Mucosa of descending colon (tissue), 3 donors: ENCODE data around the gene LGALS13. TPM values are rescaled to one million over a fixed set of nuclear protein-coding genes. Genes with fewer than 3 reads are reported as not detected.

Experiments used
- ATAC-seq: fragments of 200-7000 bp; cut with Tn5 transposase; one replicate; pipeline ENCODE4 v1.9.1; 2020; ENCODE audit warnings: mild to moderate bottlenecking, moderate library complexity
- DNase-seq, 3 donors: peaks; one replicate each; pipeline ENCODE4 v3.0.0-alpha.2; 2020
- H3K36me3 ChIP-seq: fragments of 200-600 bp; one replicate; pipeline ENCODE4 v1.8.0; 2021; ENCODE audit warnings: low read depth, mild to moderate bottlenecking
- H3K4me1 ChIP-seq: fragments of 200-600 bp; one replicate; pipeline ENCODE4 v1.8.0; 2021; ENCODE audit warnings: low read depth, mild to moderate bottlenecking
- H3K4me3 ChIP-seq: fragments of 200-600 bp; one replicate; pipeline ENCODE4 v1.8.0; 2021; ENCODE audit warnings: mild to moderate bottlenecking
- H3K9me3 ChIP-seq: fragments of 200-600 bp; one replicate; pipeline ENCODE4 v1.8.0; 2021; ENCODE audit warnings: mild to moderate bottlenecking
- intact Hi-C, 2 donors: fragments of 100-400 bp; cut with DNase I in 1 of 2; cut with micrococcal nuclease in 1 of 2; formaldehyde crosslinking; loops; one replicate each; pipeline versions ENCODE4 v1.11.0 to v1.11.1; 2022; cut with DNase I, micrococcal nuclease
- total RNA-seq, 3 donors: library from RNA; stranded (reverse); fragmentation: NEBNext Ultra II Directional in 2 of 3; extraction: Animal tissue kit (Norgen Biotek cat#: 25700) in 2 of 3; gene quantifications; one replicate each; pipeline versions ENCODE4 v1.2.1 to v1.2.4, GENCODE V29; 2021 to 2023
- TF ChIP-seq, protein P1 (sequence below): fragments of 200-600 bp; IDR thresholded peaks from one replicate; pipeline ENCODE4 v1.8.0; 2022; ENCODE audit warnings: antibody characterized with exemption, mild to moderate bottlenecking
- donor health status: DM: no; HTN: no; CAD: no; lungs with moderate emphysema.
- donor health status: DM: no; HTN: no; CAD: no.
- donor health status: DM: no; HTN: yes; CAD: no.

LGALS13 gene
- total RNA-seq, 3 donors from 2014 or later: not detected

- no peaks in the 10 kb centered on the region for H3K4me1 ChIP-seq
- ATAC-seq: no peak
- no peak overlapping the region for H3K4me3 ChIP-seq
- DNase-seq: no peak
- H3K9me3 ChIP-seq: no peaks in the 10 kb centered on the region
- no peaks in the 10 kb centered on the region for H3K36me3 ChIP-seq
- TF ChIP-seq, protein P1, sequence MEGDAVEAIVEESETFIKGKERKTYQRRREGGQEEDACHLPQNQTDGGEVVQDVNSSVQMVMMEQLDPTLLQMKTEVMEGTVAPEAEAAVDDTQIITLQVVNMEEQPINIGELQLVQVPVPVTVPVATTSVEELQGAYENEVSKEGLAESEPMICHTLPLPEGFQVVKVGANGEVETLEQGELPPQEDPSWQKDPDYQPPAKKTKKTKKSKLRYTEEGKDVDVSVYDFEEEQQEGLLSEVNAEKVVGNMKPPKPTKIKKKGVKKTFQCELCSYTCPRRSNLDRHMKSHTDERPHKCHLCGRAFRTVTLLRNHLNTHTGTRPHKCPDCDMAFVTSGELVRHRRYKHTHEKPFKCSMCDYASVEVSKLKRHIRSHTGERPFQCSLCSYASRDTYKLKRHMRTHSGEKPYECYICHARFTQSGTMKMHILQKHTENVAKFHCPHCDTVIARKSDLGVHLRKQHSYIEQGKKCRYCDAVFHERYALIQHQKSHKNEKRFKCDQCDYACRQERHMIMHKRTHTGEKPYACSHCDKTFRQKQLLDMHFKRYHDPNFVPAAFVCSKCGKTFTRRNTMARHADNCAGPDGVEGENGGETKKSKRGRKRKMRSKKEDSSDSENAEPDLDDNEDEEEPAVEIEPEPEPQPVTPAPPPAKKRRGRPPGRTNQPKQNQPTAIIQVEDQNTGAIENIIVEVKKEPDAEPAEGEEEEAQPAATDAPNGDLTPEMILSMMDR: no peak
- intact Hi-C loops: no loop called here
Observed at GRCh38 chr19:39595950-39596349, 6.4 kb upstream of the LGALS13 start.

GRCh38 chr19:39596911-39597310, 5.4 kb upstream of the LGALS13 start:
- intact Hi-C loops: no loop called here
- ATAC-seq (no peak), DNase-seq (no peak)
- no peaks in the 10 kb centered on the region for H3K4me1 ChIP-seq
- H3K36me3 ChIP-seq: no peaks in the 10 kb centered on the region
- no peaks in the 10 kb centered on the region for H3K9me3 ChIP-seq
- no peak overlapping the region for H3K4me3 ChIP-seq
- TF ChIP-seq, protein P1: no peak

- Histone ChIP-seq H3K4me1 (no peaks in the 10 kb centered on the region), H3K9me3 (no peaks in the 10 kb centered on the region), H3K36me3 (no peaks in the 10 kb centered on the region), H3K4me3 (no peak overlapping the region)
- ATAC-seq (no peak), DNase-seq (peak in 1 of 3 donors; percentile 20)
- intact Hi-C loops: no loop called here
- TF ChIP-seq, protein P1: no peak
Observed at GRCh38 chr19:39599116-39599515, 3.2 kb upstream of the LGALS13 start.

DNA sequence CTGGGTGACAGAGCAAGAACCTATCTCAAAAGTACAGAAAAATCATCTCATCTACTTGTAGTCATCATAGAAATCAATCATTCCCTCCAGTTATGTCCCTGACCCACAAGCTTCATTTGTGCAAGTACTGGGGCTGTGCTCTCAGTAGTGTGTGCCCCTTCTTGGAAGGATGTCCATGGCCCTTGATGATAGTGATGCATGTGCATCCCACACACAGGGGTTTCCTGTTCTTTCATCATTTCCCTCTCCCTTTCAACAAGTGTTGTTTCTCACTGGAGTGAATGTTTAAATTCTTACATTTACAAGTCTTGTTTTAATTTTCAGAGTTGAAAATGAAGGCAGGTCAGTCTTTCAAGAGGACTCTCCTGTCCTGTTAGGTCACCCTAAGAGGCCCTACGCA, 1.5 kb downstream of the LGALS13 start:
- ATAC-seq: no peak
- Histone ChIP-seq H3K4me1 (no peaks in the 10 kb centered on the region), H3K4me3 (no peak overlapping the region), H3K36me3 (no peaks in the 10 kb centered on the region), H3K9me3 (no peaks in the 10 kb centered on the region)
- TF ChIP-seq, protein P1: no peak
- DNase-seq: no peak
- intact Hi-C loops: no loop called here

DNA sequence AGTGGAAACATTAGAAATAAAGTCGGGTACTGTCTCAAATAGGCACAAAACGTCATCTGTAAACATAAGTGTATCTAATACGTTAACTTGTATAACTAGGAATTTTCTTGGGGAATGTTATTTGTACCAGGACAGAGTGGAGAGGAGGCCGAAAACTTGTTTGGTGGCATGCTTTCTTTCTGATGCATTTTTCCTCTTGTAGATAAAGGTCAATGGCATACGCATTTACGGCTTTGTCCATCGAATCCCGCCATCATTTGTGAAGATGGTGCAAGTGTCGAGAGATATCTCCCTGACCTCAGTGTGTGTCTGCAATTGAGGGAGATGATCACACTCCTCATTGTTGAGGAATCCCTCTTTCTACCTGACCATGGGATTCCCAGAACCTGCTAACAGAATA, 4.7 kb downstream of the LGALS13 start:
- Histone ChIP-seq H3K4me1 (no peaks in the 10 kb centered on the region), H3K9me3 (no peaks in the 10 kb centered on the region), H3K36me3 (no peaks in the 10 kb centered on the region), H3K4me3 (no peak overlapping the region)
- DNase-seq (no peak), ATAC-seq (no peak)
- TF ChIP-seq, protein P1: no peak
- intact Hi-C loops: no loop called here

DNA sequence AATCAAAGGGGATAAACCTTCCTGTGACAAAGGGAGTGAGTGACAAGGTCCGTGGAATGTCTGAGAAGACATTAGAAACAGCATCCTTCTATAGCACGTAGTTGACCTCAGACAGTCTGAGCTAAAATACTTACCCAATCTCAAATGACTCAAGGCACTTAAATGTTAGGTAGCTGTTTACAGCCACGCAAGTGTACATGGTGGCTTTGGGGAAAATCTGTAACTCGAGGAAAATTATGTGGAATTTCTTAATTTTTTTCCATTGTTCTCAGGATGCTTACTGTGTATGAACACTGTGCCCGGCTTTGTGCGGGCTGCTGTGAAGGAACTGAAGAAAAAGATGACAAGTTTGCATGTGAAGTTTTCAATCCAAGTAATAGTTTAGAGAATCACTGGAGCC, 5.2 kb downstream of the LGALS13 start:
- H3K4me3 ChIP-seq: no peak overlapping the region
- no peaks in the 10 kb centered on the region for H3K36me3 ChIP-seq
- DNase-seq (no peak), ATAC-seq (no peak)
- intact Hi-C loops: no loop called here
- H3K9me3 ChIP-seq: no peaks in the 10 kb centered on the region
- TF ChIP-seq, protein P1: no peak
- no peaks in the 10 kb centered on the region for H3K4me1 ChIP-seq
